Kidney capillary endothelial cell (primary cell): ENCODE measurements around the gene OSBPL2.

ENCODE experiments used
- DNase-seq: peaks from one replicate; pipeline ENCODE4 v3.0.0-alpha.2; 2018; ENCODE audit warnings: low spot score

OSBPL2 gene

DNA sequence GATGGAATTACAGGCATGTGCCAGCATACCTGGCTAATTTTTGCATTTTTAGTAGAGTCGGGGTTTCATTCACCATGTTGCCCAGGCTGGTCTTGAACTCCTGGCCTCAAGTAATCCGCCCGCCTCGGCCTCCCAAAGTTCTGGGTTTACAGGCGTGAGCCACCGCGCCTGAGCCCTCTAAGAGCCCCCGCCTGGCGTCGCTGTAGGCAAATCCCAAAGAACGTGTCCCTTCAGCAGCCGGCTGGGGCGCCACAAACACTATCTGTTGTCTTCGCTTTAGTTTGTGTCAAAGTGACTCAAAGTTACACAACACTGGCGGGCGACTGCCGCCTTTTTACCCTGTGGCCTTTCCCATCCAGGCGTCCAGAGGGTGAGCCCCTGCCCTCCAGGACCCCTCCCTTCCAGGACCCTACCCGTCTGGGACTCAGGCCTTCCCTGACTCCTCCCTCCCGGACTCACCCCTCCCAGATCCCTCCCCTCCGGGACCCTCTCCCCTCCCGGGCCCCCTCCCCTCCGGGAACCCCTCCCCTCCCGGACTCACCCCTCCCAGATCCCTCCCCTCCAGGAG, 63.5 kb downstream of the OSBPL2 start:
- peak; percentile 95 for DNase-seq

DNA sequence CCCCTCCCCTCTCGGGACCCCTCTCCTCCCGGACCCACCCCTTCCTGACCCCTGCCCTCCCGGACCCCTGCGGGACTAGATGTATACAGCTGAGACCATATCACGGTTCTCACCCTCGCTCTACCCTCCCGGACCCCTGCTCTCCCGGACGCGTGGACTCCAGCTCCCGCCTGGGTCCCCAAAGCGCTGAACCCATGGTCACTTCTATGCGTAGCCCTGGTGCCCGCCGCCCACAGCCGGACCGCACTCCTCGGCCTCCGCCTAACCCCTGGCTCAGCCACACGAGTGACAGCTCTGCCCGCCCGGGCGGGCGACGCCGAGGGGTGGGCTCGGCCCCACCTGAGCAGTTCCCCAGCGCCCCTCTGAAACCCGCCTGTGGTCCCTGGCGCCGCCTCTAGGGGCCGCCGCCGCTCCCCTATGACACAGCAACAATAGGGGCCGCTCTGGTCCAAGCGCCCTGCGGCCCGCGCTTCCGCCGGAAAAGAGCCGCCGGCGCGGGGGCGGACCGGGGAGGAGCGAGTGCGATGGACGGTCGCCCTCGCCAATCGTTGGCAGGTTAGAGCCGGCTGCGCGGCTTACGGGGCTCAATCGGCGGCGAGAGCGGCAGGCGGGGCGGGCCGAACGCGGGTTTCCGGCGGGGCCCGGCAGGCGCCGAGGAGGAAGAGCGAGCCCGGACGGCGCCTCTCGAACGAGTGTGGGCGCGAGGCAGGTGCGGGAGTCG, 64.2 kb downstream of the OSBPL2 start, which contains the start of gene ADRM1:
Gene ADRM1, plus strand, starts transcription at position 657 of the 721 bp plus-strand sequence. CDS start 572 bp downstream, outside the sequence.
- DNase-seq = peak; percentile 92

- DNase-seq = no peak
Measured at GRCh38 chr20:62303062-62303339, 64.7 kb downstream of the OSBPL2 start.

DNA sequence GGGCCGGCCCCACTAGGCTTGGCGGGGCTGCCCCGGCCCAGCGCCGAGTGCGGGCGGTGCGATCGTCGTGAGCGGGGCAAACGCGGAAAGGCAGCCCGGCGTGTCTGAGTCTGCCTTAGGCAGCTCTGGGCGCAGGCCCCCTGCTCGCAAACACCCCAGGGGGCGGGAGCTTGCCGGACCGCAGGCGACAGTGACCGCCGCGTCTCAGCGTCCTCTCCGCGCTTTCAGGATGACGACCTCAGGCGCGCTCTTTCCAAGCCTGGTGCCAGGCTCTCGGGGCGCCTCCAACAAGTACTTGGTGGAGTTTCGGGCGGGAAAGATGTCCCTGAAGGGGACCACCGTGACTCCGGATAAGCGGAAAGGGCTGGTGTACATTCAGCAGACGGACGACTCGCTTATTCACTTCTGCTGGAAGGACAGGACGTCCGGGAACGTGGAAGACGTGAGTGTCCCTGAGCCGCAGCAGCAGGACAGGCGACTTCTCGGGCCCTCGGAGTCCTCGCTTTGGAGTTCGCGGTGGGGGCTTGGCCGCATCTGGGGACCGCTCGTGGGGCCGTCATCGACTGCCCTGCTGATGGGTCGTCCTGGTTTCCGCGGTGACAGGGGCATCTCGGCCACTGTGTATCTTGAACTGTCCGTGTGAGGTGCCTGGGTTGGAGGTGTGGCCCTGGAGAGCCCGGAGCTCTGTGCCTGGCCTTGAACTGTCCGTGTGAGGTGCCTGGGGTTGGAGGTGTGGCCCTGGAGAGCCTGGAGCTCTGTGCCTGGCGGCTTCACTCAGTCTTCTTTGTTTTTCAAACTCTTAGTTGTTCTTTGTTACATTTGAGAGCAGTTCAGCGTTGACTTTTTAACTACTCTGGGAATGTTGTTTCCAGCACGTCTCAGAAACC, 65.3 kb downstream of the OSBPL2 start:
- DNase-seq = peak; percentile 17

GRCh38 chr20:62304331-62305148, 66.2 kb downstream of the OSBPL2 start:
- DNase-seq = no peak

- no peak for DNase-seq
Measured at GRCh38 chr20:62305149-62305764, 66.9 kb downstream of the OSBPL2 start.

- no peak for DNase-seq
Measured at GRCh38 chr20:62305765-62306413, 67.6 kb downstream of the OSBPL2 start.

DNA sequence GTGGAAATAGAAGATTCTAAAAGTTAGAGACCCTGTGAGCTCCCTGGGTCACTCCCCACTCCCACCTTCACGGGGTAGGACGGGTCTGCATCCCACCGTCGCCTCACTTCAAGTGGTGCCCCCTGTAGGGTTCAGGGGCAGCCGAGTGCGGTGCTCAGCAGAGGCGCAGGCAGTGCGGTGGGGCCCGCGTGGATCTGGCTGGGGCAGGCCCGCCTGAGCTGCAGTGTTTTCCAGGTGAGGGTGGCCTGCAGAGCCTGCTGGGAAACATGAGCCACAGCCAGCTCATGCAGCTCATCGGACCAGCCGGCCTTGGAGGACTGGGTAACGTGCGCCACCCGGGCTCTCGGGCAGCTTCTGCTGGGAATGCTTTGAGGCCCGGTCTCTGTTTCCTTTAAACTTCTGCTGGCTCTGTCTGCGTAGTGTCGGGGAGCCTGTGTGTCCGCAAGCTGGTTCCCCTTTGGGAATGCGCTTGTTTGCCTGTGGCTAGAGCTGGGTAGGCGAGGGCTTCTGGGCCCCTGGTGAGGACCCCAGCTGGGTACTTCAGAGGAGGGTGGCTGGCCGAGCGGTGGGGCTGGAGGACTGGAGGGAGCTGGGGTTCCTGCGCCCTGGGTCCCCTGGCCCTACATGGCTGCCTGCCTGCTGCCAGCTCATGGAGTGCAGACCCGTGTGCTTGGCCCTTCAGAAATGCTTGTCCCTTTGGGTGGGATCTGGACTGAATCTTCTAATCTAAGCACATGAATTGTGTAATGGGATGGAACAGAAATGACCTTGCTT, 68.3 kb downstream of the OSBPL2 start:
- no peak for DNase-seq

GRCh38 chr20:62307226-62308101, 69.1 kb downstream of the OSBPL2 start:
- no peak for DNase-seq

GRCh38 chr20:62308102-62308822, 69.9 kb downstream of the OSBPL2 start:
- DNase-seq = no peak

- no peak for DNase-seq
Measured at GRCh38 chr20:62309198-62309944, 71.0 kb downstream of the OSBPL2 start.

DNA sequence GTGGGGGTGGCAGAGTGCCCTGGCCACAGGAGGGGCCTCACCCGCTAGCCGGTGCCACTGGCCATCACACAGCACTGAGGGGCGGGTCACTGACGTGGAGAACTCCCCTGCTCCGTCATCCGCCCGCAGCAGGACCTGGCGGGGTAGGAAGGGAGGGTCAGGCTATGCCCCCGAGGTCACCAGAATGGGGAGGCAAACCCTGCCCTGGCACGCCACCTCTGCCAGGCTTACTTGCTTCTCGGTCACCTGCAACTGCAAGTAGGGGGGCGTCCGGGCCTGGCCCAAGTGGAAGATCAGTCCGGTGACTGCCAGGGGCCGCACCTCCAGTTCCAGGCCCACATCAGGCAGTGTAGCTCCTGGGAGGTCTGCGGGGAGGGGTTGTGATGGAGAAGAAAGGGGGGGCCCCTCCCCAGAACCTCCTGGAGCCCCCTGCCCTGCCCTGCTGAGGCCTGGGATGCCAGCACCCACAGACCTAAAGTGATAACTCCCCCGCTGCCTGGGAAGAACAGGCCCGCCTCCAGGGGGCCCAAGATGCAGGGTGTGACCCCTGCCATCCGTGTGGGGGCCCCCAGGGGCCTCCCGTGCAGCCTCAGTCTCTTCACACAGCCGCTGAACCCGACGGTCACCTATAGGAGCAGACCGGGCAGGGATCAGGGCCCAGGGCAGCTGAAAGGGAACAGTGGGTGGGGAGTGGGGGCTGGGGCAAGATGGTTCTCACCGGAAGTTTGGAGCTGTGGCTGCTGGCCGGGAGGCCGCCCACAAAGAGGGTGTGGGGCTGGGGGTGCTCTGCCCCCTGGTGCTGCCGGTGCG, 71.8 kb downstream of the OSBPL2 start:
- DNase-seq = no peak

DNA sequence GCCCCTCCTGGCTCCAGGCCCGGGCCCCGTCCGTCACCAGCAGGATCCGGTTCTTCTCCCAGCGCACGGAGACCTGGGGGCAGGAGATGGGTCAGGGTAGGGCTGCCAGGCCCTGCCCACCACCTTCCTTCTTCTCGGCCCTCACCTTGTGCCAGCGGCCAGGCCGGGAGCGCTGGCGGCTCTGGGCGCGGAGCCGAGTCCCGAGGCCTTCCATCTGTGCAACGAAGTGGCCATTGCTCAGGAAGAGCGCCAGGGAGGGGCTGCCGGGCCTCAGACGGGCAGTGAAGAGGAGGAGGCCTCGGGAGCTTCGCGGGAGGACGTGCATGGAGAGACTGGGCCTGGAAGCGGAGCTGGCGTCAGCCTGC, 72.4 kb downstream of the OSBPL2 start:
- no peak for DNase-seq

GRCh38 chr20:62311150-62311549, 72.8 kb downstream of the OSBPL2 start:
- no peak for DNase-seq

GRCh38 chr20:62311832-62312661, 73.7 kb downstream of the OSBPL2 start:
- no peak for DNase-seq

GRCh38 chr20:62312662-62312977, 74.3 kb downstream of the OSBPL2 start:
- no peak for DNase-seq
